ENCODE measurements around the gene CLEC4M. TPM values are rescaled to one million over a fixed set of nuclear protein-coding genes. Genes with fewer than 3 reads are reported as not detected.

The CLEC4M gene
- total RNA-seq, 1 donor from 2014 or later: not detected

GRCh38 chr19:7817801-7818200, 54.8 kb downstream of the CLEC4M start:
- Histone ChIP-seq H3K36me3 (no peaks in the 10 kb centered on the region), H3K27ac (no peak overlapping the region), H3K9me3 (peaks cover 0 to 9% of the 10 kb centered on the region in 2 donors), H3K4me1 (no peaks in the 10 kb centered on the region), H3K27me3 (no peaks in the 10 kb centered on the region), H3K4me3 (no peak overlapping the region)
- TF ChIP-seq CTCF (IDR thresholded peaks at IDR 0.05): no peak
- intact Hi-C loops (cut with DNase I): no loop called here
- DNase-seq (ENCODE audit: low spot score in 2 of 2): no peak

- intact Hi-C loops (cut with DNase I): no loop called here
- no peaks in the 10 kb centered on the region for H3K27me3 ChIP-seq
- DNase-seq (ENCODE audit: low spot score in 2 of 2): no peak
- no peaks in the 10 kb centered on the region for H3K36me3 ChIP-seq
- peaks cover 0 to 9% of the 10 kb centered on the region in 2 donors for H3K9me3 ChIP-seq
- H3K4me3 ChIP-seq: no peak overlapping the region
- no peaks in the 10 kb centered on the region for H3K4me1 ChIP-seq
- no peak for TF ChIP-seq CTCF (IDR thresholded peaks at IDR 0.05)
- H3K27ac ChIP-seq: no peak overlapping the region
Observed at GRCh38 chr19:7818806-7819205, 55.8 kb downstream of the CLEC4M start.

Other genes with a start within 250 kb of the CLEC4M start
- gene ZNF358, start 247.1 kb upstream of the CLEC4M start, total RNA-seq: 163 TPM
- gene MCOLN1, start 240.6 kb upstream of the CLEC4M start, total RNA-seq: 11.9 TPM
- gene PNPLA6, start 227.5 kb upstream of the CLEC4M start, total RNA-seq: 190 TPM
- gene CAMSAP3, start 167.4 kb upstream of the CLEC4M start, total RNA-seq: not detected
- 18.4 TPM for gene XAB2, start 133.7 kb upstream of the CLEC4M start, total RNA-seq
- gene PET100, start 133.4 kb upstream of the CLEC4M start, total RNA-seq: not detected
- gene PCP2, start 129.5 kb upstream of the CLEC4M start, total RNA-seq: not detected
- 26.6 TPM for gene STXBP2, start 126.1 kb upstream of the CLEC4M start, total RNA-seq
- gene RETN, start 94.2 kb upstream of the CLEC4M start, total RNA-seq: not detected
- not detected for gene MCEMP1, start 86.2 kb upstream of the CLEC4M start, total RNA-seq
- 166 TPM for gene TRAPPC5, start 82.4 kb upstream of the CLEC4M start, total RNA-seq
- gene FCER2, start 61.1 kb upstream of the CLEC4M start, total RNA-seq: not detected
- 1.7 TPM for gene CLEC4G, start 31.1 kb upstream of the CLEC4M start, total RNA-seq
- 12.6 TPM for gene CD209, start 15.7 kb upstream of the CLEC4M start, total RNA-seq
- 27.7 TPM for gene EVI5L, start 67.0 kb downstream of the CLEC4M start, total RNA-seq
- gene PRR36, start 111.1 kb downstream of the CLEC4M start, total RNA-seq: not detected
- gene LRRC8E, start 125.3 kb downstream of the CLEC4M start, total RNA-seq: not detected
- 37.3 TPM for gene MAP2K7, start 140.6 kb downstream of the CLEC4M start, total RNA-seq
- 7.1 TPM for gene TGFBR3L, start 151.6 kb downstream of the CLEC4M start, total RNA-seq
- 30.5 TPM for gene SNAPC2, start 157.1 kb downstream of the CLEC4M start, total RNA-seq
- not detected for gene CTXN1, start 162.9 kb downstream of the CLEC4M start, total RNA-seq
- 151 TPM for gene TIMM44, start 180.4 kb downstream of the CLEC4M start, total RNA-seq
- gene ELAVL1, start 242.4 kb downstream of the CLEC4M start, total RNA-seq: 19.9 TPM

Data from ascending aorta (tissue), 2 donors.